CD4-positive, alpha-beta T cell treated with Interleukin-10 for 1 hour (primary cell): ENCODE results near the gene FAIM.
"Not testable (repeated sequence)": the region's sequence is repeated elsewhere in the genome, so short reads cannot be mapped to it uniquely, and the experiment has no call there.

Experiments used
- DNase-seq: peaks from one replicate; pipeline ENCODE4 v3.0.0-alpha.2; 2020

Gene FAIM

GRCh38 chr3:138608322-138609135 is at the start of gene FAIM:
TSS of gene FAIM (plus strand) at chr3:138608771. CDS start at chr3:138619727, 10,956 bp downstream.
- peak; percentile 74 for DNase-seq

GRCh38 chr3:138559134-138559533 is 49.4 kb upstream of the FAIM start:
- DNase-seq: no peak

GRCh38 chr3:138560501-138560900 is 48.1 kb upstream of the FAIM start:
- no peak for DNase-seq

- DNase-seq: not testable (repeated sequence)
These were observed 45.7 kb upstream of the FAIM start for GRCh38 chr3:138562902-138563301.

- DNase-seq: not testable (repeated sequence)
These were observed 42.3 kb upstream of the FAIM start for GRCh38 chr3:138566293-138566692.

GRCh38 chr3:138567403-138567802 is 41.2 kb upstream of the FAIM start:
- DNase-seq: no peak

GRCh38 chr3:138569090-138569489 is 39.5 kb upstream of the FAIM start:
- DNase-seq: no peak

- not testable (repeated sequence) for DNase-seq
These were observed 38.9 kb upstream of the FAIM start for GRCh38 chr3:138569624-138570023.

- DNase-seq: no peak
These were observed 35.4 kb upstream of the FAIM start for GRCh38 chr3:138573138-138573537.

GRCh38 chr3:138578141-138578540 is 30.4 kb upstream of the FAIM start:
- no peak for DNase-seq

GRCh38 chr3:138578961-138579574 is 29.5 kb upstream of the FAIM start:
- DNase-seq: no peak

- DNase-seq: no peak
These were observed 21.2 kb upstream of the FAIM start for GRCh38 chr3:138587374-138587773.

- no peak for DNase-seq
These were observed 20.1 kb upstream of the FAIM start for GRCh38 chr3:138588445-138588844.

GRCh38 chr3:138591392-138591791 is 17.2 kb upstream of the FAIM start:
- no peak for DNase-seq

GRCh38 chr3:138593488-138594149 is 15.0 kb upstream of the FAIM start:
- DNase-seq: no peak

- peak; percentile 94 for DNase-seq
These were observed 14.2 kb upstream of the FAIM start, which contains the start of gene CEP70 for GRCh38 chr3:138594150-138594934. TSS of gene CEP70 (minus strand) at chr3:138594260. CDS start at chr3:138572927, 21,333 bp downstream.

GRCh38 chr3:138594935-138595610 is 13.5 kb upstream of the FAIM start:
- DNase-seq: no peak

GRCh38 chr3:138597186-138597976 is 11.2 kb upstream of the FAIM start:
- DNase-seq: not testable (repeated sequence)

GRCh38 chr3:138598534-138598933 is 10.0 kb upstream of the FAIM start:
- DNase-seq: no peak

GRCh38 chr3:138600100-138600745 is 8.3 kb upstream of the FAIM start:
- DNase-seq: no peak

- DNase-seq: not testable (repeated sequence)
These were observed 6.9 kb upstream of the FAIM start for GRCh38 chr3:138601661-138602060.
